Right kidney (tissue), 1 donor: ENCODE data around the gene MXD3.
"Not testable (repeated sequence)": the region's sequence is repeated elsewhere in the genome, so short reads cannot be mapped to it uniquely, and the experiment has no call there.

Source experiments
- DNase-seq: peaks from one replicate; pipeline ENCODE4 v3.0.0-alpha.2; 2016

The MXD3 gene

DNA sequence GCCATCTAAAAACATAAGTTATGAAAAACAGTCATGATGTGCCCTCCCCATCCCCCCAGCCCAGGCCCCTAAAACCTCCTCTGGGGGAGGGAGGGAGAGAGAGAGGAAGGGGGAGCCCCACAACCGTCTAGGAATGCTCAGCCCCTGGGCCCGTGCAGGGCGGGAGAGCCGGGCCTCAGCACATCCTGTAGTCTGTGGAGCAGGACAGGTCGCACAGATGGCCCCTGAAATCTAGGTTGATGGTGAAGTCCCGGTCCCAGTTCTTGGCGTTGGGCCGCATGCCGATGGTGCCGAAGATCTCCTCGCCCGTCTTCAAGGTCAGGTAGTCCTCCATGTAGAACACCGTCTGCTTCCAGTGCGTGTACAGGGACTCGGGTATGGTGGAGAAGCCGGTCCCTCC, 46.3 kb downstream of the MXD3 start:
- no peak for DNase-seq

DNA sequence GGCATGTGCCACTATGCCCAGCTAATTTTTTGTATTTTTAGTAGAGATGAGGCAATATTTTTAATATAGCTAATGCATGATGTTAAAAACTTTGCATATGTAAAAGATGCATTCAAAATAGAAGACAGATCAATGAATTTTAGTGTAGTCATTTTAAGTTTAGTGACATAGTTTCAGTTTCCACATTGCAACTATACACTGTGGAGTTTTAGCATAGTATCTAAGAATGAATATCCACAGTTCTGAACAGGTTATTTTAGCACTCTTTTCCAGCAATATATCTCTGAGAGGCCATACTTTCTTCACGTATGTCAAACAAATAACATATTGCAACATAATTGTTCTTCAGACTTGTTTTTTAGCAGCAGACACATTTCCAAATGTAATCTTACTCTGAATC, 47.5 kb downstream of the MXD3 start:
- no peak for DNase-seq

DNA sequence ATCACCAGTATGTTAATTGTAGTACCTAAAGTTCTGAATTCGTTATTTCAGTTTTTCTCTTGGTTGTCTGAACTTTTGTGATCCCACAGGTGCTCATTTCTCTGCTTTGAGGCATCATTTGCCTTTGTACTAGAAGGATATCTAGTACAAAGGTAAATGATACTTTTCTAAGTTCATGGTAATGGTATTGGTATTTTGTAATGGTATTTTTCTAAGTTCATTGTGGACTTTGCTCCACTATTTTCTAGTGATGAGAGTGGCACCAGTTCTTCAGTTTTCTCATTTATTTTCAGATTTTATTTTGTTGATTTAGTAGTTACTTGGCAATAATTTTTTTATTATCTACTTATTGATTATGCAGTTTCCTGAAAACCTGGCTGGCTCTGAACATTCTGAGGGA, 50.2 kb downstream of the MXD3 start:
- no peak for DNase-seq

DNA sequence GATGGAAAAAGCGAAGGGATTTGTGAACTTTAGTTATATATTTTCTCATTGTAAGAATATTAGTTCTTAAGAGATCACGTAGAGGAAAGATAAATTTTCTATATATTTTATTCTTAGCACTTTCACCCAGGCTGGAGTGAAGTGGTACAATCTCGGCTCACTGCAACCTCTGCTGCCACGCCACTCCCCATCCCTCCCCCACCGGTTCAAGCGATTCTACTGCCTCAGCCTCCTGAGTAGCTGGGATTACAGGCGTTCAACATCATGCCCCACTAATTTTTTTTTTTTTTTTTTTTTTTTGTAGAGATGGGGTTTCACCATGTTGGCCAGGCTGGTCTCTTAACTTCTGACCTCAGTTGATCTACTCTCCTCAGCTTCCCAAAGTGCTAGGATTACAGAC, 50.7 kb downstream of the MXD3 start:
- DNase-seq, result no peak

DNA sequence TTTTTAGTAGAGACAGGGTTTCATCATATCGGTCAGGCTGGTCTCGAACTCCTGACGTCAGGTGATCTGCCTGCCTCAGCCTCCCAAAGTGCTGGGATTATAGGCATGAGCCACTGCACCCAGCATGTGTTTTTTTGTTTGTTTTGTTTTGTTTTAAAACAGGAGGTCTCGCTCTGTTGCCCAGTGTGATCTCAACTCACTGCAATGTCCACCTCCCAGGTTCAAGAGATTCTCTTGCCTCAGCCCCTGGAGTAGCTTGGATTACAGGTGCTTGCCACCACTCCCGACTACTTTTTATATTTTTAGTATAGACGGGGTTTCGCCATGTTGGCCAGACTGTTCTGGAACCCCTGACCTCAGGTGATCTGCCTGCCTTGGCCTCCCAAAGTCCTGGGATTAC, 53.0 kb downstream of the MXD3 start:
- not testable (repeated sequence) for DNase-seq
